DOHH2 (cell line): Measurements from ENCODE around the gene DCTN5.

Experiments
- H3F3A ChIP-seq: fragments of 200-600 bp; sonication (generic), shearing (Covaris generic); 2 replicates; pipeline ENCODE4 v1.6.0; 2016; ENCODE audit warnings: antibody characterized with exemption, mild to moderate bottlenecking; ENCODE audit not compliant: control insufficient read depth, insufficient read depth
- H3K27ac ChIP-seq: fragments of 200-600 bp; sonication (generic); 2 replicates; pipeline ENCODE4 v1.5.1; 2014; ENCODE audit warnings: low read depth, mild to moderate bottlenecking, low read length, moderate library complexity
- H3K27me3 ChIP-seq: fragments of 200-600 bp; sonication (generic); 2 replicates; pipeline ENCODE4 v1.6.1; 2014; ENCODE audit warnings: mild to moderate bottlenecking, low read length, mixed read lengths; ENCODE audit not compliant: control insufficient read depth
- H3K36me3 ChIP-seq: fragments of 200-600 bp; sonication (generic); 2 replicates; pipeline ENCODE4 v1.6.1; 2014; ENCODE audit warnings: mild to moderate bottlenecking, low read length, moderate library complexity, mixed read lengths; ENCODE audit not compliant: control insufficient read depth
- H3K4me1 ChIP-seq: fragments of 200-600 bp; sonication (generic); 2 replicates; pipeline ENCODE4 v1.6.1; 2014; ENCODE audit warnings: mild to moderate bottlenecking, low read length, mixed read lengths; ENCODE audit not compliant: control insufficient read depth
- H3K4me2 ChIP-seq: fragments of 200-600 bp; sonication (generic); 2 replicates; pipeline ENCODE4 v1.6.0; 2014; ENCODE audit warnings: mild to moderate bottlenecking, low read length, moderate library complexity
- H3K4me3 ChIP-seq: fragments of 200-600 bp; sonication (generic); 2 replicates; pipeline ENCODE4 v1.5.1; 2014; ENCODE audit warnings: mild to moderate bottlenecking, low read length, mixed read lengths
- H3K79me2 ChIP-seq: fragments of 200-600 bp; sonication (generic); 2 replicates; pipeline ENCODE4 v1.6.1; 2014; ENCODE audit warnings: mild to moderate bottlenecking, low read length, mixed read lengths; ENCODE audit not compliant: control insufficient read depth
- H3K9me2 ChIP-seq: fragments of 200-600 bp; sonication (generic); replicated peaks from 2 replicates; pipeline ENCODE4 v1.6.1; 2014; ENCODE audit warnings: mild to moderate bottlenecking, low read length, mixed read lengths; ENCODE audit not compliant: control insufficient read depth
- H3K9me3 ChIP-seq: fragments of 200-600 bp; sonication (generic); 2 replicates; pipeline ENCODE4 v1.6.1; 2014; ENCODE audit warnings: antibody characterized with exemption, low read length, mixed read lengths; ENCODE audit not compliant: control insufficient read depth, insufficient read depth
- H4K20me1 ChIP-seq: fragments of 200-600 bp; sonication (generic); 2 replicates; pipeline ENCODE4 v1.6.0; 2014; ENCODE audit warnings: low read depth, mild to moderate bottlenecking, antibody characterized with exemption, low read length, moderate library complexity; ENCODE audit not compliant: control insufficient read depth, insufficient read depth
- EZH2phosphoT487 ChIP-seq: fragments of 200-600 bp; sonication (generic); IDR thresholded peaks from 2 replicates; pipeline ENCODE4 v1.6.1; 2017; ENCODE audit warnings: borderline replicate concordance, mild to moderate bottlenecking, antibody characterized with exemption, low read length, moderate library complexity, mixed read lengths
- TF ChIP-seq, protein P1 (sequence below): fragments of 200-600 bp; sonication (generic); IDR thresholded peaks from one replicate; pipeline ENCODE4 v1.5.1; 2014; ENCODE audit warnings: antibody characterized with exemption, mild to moderate bottlenecking, low read depth, low read length; ENCODE audit not compliant: poor library complexity, severe bottlenecking

Gene DCTN5

DNA sequence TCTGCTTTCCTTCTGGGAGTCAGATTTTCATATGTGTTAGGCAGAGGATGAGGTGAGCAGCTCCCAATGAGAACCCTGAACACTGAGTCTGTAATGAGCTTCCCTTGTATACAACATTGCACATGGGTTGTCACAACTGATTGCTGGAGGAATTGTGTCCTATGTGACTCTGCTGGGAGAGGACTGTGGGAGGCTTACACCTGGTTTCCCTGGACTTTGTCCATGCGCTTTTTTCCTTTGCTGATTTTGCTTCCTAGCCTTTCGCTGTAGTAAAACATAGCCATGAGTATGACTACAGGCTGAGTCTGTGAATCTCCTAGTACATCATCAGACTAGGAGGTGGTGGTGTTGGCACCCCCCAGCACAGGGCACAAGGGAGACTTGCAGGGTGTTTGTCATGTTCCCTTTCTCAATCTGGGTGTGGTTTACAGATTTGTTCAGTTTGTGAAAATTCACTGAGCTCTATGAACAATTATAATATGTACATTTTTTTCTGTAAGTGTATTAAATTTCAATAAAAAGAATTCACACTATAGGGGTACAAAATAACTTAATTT is 35.7 kb downstream of the DCTN5 start:
- no peak overlapping the region for H3K4me2 ChIP-seq
- H3K4me1 ChIP-seq, result peaks cover 25% of the 10 kb centered on the region
- no peaks in the 10 kb centered on the region for H3K9me2 ChIP-seq
- no peak overlapping the region for H3K4me3 ChIP-seq
- no peaks in the 10 kb centered on the region for H3K9me3 ChIP-seq
- H3K36me3 ChIP-seq, result peaks cover 36% of the 10 kb centered on the region
- H4K20me1 ChIP-seq, result peaks cover 12% of the 10 kb centered on the region; the same call in 1 of the 2 replicates
- no peaks in the 10 kb centered on the region; the same call in 1 of the 2 replicates for H3F3A ChIP-seq
- no peaks in the 10 kb centered on the region for H3K27me3 ChIP-seq
- H3K27ac ChIP-seq, result no peak overlapping the region
- peaks cover 40% of the 10 kb centered on the region for H3K79me2 ChIP-seq
- no peak for TF ChIP-seq EZH2phosphoT487
- TF ChIP-seq, protein P1, sequence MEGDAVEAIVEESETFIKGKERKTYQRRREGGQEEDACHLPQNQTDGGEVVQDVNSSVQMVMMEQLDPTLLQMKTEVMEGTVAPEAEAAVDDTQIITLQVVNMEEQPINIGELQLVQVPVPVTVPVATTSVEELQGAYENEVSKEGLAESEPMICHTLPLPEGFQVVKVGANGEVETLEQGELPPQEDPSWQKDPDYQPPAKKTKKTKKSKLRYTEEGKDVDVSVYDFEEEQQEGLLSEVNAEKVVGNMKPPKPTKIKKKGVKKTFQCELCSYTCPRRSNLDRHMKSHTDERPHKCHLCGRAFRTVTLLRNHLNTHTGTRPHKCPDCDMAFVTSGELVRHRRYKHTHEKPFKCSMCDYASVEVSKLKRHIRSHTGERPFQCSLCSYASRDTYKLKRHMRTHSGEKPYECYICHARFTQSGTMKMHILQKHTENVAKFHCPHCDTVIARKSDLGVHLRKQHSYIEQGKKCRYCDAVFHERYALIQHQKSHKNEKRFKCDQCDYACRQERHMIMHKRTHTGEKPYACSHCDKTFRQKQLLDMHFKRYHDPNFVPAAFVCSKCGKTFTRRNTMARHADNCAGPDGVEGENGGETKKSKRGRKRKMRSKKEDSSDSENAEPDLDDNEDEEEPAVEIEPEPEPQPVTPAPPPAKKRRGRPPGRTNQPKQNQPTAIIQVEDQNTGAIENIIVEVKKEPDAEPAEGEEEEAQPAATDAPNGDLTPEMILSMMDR, result no peak

GRCh38 chr16:23678430-23679273 is 37.4 kb downstream of the DCTN5 start, which contains the start of gene PLK1:
Gene PLK1 (plus strand): TSS chr16:23678889. CDS start chr16:23678933, 44 bp downstream.
- peaks cover 52% of the 10 kb centered on the region for H3K79me2 ChIP-seq
- H3K4me1 ChIP-seq, result peaks cover 25% of the 10 kb centered on the region
- peak within 1 kb of the TSS; percentile 55 for H3K27ac ChIP-seq
- H3F3A ChIP-seq, result no peaks in the 10 kb centered on the region; the same call in 1 of the 2 replicates
- H3K9me2 ChIP-seq, result no peaks in the 10 kb centered on the region
- H3K9me3 ChIP-seq, result no peaks in the 10 kb centered on the region
- H3K27me3 ChIP-seq, result no peaks in the 10 kb centered on the region
- peak within 1 kb of the TSS; percentile 85 for H3K4me2 ChIP-seq
- H4K20me1 ChIP-seq, result peaks cover 12% of the 10 kb centered on the region; the same call in 1 of the 2 replicates
- no peak for TF ChIP-seq EZH2phosphoT487
- TF ChIP-seq, protein P1, result peak; percentile 66
- peak within 1 kb of the TSS; percentile 99 for H3K4me3 ChIP-seq
- H3K36me3 ChIP-seq, result peaks cover 50% of the 10 kb centered on the region

GRCh38 chr16:23679274-23679985 is 38.2 kb downstream of the DCTN5 start:
- Histone ChIP-seq H3K4me1 (peaks cover 25% of the 10 kb centered on the region), H4K20me1 (peaks cover 14% of the 10 kb centered on the region; the same call in 1 of the 2 replicates), H3K36me3 (peaks cover 55% of the 10 kb centered on the region), H3K27me3 (no peaks in the 10 kb centered on the region), H3F3A (no peaks in the 10 kb centered on the region; the same call in 1 of the 2 replicates), H3K4me2 (peak overlapping the region; percentile 85), H3K79me2 (peaks cover 59% of the 10 kb centered on the region), H3K9me2 (no peaks in the 10 kb centered on the region), H3K4me3 (peak overlapping the region; percentile 99), H3K9me3 (no peaks in the 10 kb centered on the region), H3K27ac (peak overlapping the region; percentile 55)
- TF ChIP-seq, protein P1, result no peak
- TF ChIP-seq EZH2phosphoT487, result no peak
